Cardiac muscle cell (in vitro differentiated cells and primary cell): ENCODE measurements around the gene PNPLA7. TPM values are rescaled to one million over a fixed set of nuclear protein-coding genes. Genes with fewer than 3 reads are reported as not detected.

Experiments used
- DNase-seq, 2 donors: peaks; one replicate each; pipeline versions ENCODE4 v3.0.0 to v3.0.0-alpha.2; 2010 to 2017; ENCODE audit warnings: low read depth in 1 of 2, low spot score in 1 of 2
- H3K27ac ChIP-seq: fragments of 200-600 bp; sonication (generic); 2 replicates; pipeline ENCODE4 v1.5.1; 2016
- H3K27me3 ChIP-seq: fragments of 200-600 bp; sonication (generic); 2 replicates; pipeline ENCODE4 v1.6.0; 2016; ENCODE audit warnings: control low read depth
- H3K36me3 ChIP-seq: fragments of 200-600 bp; sonication (generic); 2 replicates; pipeline ENCODE4 v1.5.1; 2016; ENCODE audit warnings: control low read depth
- H3K4me1 ChIP-seq: fragments of 200-600 bp; sonication (generic); 2 replicates; pipeline ENCODE4 v1.8.1; 2017; ENCODE audit warnings: low read depth, mild to moderate bottlenecking, mixed run types
- H3K4me3 ChIP-seq: fragments of 200-600 bp; sonication (generic); 2 replicates; pipeline ENCODE4 v1.5.1; 2016; ENCODE audit warnings: mild to moderate bottlenecking
- H3K9me3 ChIP-seq: fragments of 200-600 bp; sonication (generic); 2 replicates; pipeline ENCODE4 v1.5.1; 2017; ENCODE audit warnings: low read depth, mild to moderate bottlenecking, control low read depth
- polyA plus RNA-seq: library from polyadenylated mRNA; unstranded; fragments of >200 nt; fragmentation: Nextera tagmentation; extraction: Ambion mirVana; gene quantifications from 2 replicates; pipeline ENCODE4 v1.2.1, GENCODE V29; 2016
- total RNA-seq: library from RNA; depleted of rRNA; stranded (reverse); fragments of >200 nt; gene quantifications from 2 replicates; pipeline ENCODE4 v1.2.3, GENCODE V29; 2016
- TF ChIP-seq, protein P1 (sequence below): IDR thresholded peaks from 2 replicates; pipeline ENCODE4 v1.5.1; 2012; ENCODE audit warnings: low read depth, mild to moderate bottlenecking, low read length

Gene PNPLA7
- total and polyA plus RNA-seq, 2 experiments from 2014 or later = 1.4 to 3.6 TPM

- Histone ChIP-seq H3K4me3 (no peak overlapping the region), H3K9me3 (no peaks in the 10 kb centered on the region), H3K27ac (no peak overlapping the region), H3K4me1 (no peaks in the 10 kb centered on the region), H3K27me3 (peaks cover 18% of the 10 kb centered on the region), H3K36me3 (no peaks in the 10 kb centered on the region)
- TF ChIP-seq, protein P1, sequence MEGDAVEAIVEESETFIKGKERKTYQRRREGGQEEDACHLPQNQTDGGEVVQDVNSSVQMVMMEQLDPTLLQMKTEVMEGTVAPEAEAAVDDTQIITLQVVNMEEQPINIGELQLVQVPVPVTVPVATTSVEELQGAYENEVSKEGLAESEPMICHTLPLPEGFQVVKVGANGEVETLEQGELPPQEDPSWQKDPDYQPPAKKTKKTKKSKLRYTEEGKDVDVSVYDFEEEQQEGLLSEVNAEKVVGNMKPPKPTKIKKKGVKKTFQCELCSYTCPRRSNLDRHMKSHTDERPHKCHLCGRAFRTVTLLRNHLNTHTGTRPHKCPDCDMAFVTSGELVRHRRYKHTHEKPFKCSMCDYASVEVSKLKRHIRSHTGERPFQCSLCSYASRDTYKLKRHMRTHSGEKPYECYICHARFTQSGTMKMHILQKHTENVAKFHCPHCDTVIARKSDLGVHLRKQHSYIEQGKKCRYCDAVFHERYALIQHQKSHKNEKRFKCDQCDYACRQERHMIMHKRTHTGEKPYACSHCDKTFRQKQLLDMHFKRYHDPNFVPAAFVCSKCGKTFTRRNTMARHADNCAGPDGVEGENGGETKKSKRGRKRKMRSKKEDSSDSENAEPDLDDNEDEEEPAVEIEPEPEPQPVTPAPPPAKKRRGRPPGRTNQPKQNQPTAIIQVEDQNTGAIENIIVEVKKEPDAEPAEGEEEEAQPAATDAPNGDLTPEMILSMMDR = no peak
- DNase-seq = no peak
Measured at GRCh38 chr9:137465000-137465719, 85.0 kb downstream of the PNPLA7 start.

DNA sequence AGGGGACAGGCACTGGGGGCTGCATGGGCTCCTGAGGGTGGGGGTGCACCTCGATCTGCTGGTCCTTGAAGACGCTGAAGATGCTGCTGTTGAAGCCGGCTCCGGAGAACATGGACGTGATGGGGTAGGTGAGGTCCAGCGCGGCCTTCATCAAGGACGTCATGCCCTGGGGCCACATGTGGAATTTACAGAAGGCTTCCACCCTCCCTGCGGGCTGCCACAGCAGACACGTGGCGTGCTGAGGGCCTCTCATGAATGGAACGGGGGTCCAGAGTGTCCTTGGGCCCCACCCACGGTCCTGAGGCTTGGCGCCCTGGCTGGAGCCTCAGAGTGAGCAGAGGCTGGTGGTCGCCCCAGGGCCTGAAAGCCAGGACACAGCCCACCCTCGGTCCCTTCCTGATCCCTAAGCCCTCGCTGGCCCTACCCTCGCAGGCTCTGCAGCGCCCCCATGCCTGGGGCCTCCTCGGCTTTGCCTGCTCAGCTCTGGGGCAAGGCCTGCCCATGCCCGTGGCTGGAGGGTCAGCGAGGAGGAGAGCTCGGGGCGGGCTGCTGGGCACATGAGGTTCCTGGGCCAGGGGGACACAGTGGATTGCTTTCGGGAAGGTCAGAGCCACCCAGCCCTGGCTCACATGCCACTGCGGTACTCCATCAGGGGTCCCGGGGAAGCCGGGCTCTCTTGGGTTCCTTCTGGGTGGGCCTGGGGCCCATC is 85.8 kb downstream of the PNPLA7 start:
- no peaks in the 10 kb centered on the region for H3K9me3 ChIP-seq
- H3K4me3 ChIP-seq = no peak overlapping the region
- no peaks in the 10 kb centered on the region for H3K4me1 ChIP-seq
- DNase-seq = no peak
- H3K27ac ChIP-seq = no peak overlapping the region
- peaks cover 18% of the 10 kb centered on the region for H3K27me3 ChIP-seq
- no peaks in the 10 kb centered on the region for H3K36me3 ChIP-seq
- TF ChIP-seq, protein P1 = no peak

DNA sequence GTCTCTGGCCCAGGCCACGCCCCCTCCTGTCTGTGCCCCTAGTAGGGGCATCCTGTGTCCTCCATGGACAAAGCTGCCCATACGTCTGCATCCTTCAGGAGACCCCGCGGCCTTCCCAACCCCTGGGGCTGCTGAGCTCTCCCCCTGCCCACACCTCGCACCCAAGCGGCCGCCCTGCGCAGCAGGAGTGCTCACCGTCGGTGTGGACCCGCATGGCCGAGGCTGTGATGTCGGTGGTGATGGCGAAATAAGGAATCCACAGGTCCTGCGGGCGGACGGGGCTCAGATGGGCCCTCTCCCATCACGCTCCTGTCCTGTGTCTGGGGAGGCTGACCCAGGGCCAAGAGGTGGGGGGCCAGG is 86.3 kb downstream of the PNPLA7 start:
- H3K27ac ChIP-seq = no peak overlapping the region
- TF ChIP-seq, protein P1 = no peak
- no peaks in the 10 kb centered on the region for H3K9me3 ChIP-seq
- no peak overlapping the region for H3K4me3 ChIP-seq
- H3K27me3 ChIP-seq = peaks cover 18% of the 10 kb centered on the region
- DNase-seq = no peak
- no peaks in the 10 kb centered on the region for H3K36me3 ChIP-seq
- H3K4me1 ChIP-seq = no peaks in the 10 kb centered on the region

- Histone ChIP-seq H3K4me3 (no peak overlapping the region), H3K36me3 (no peaks in the 10 kb centered on the region), H3K9me3 (no peaks in the 10 kb centered on the region), H3K27me3 (peaks cover 18% of the 10 kb centered on the region), H3K4me1 (peaks cover 4% of the 10 kb centered on the region), H3K27ac (no peak overlapping the region)
- TF ChIP-seq, protein P1 = no peak
- no peak for DNase-seq
Measured at GRCh38 chr9:137462986-137463930, 86.9 kb downstream of the PNPLA7 start.

DNA sequence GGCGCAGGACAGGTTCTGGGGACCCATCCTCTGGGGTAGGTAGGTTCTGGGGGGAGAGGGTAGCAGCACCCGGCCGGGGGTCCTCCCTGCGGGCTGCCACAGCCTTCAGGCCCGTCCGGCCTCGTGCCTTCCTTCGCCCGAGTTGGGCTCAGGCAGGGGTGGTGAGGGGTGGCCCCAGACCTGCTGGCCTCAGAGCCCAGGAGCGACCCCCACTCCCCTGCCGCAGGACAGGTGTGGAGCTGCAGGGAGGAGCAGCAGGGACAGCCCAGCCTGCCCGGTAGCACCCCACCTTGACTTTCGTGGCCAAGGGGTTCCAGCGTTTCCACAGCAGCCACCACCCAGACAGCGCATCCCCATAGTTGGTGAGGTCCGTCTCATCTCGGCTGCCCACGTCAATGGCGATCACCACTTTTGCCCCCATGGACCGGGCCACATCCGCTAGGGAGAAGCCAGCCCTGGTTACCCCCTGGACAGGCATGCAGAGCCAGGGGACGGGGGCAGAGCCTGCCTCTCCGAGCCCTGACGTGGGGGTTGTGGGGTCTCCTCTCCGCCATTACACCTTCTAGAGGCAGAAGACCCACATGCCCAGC is 87.7 kb downstream of the PNPLA7 start:
- H3K27ac ChIP-seq = no peak overlapping the region
- H3K9me3 ChIP-seq = no peaks in the 10 kb centered on the region
- no peaks in the 10 kb centered on the region for H3K36me3 ChIP-seq
- TF ChIP-seq, protein P1 = no peak
- H3K4me3 ChIP-seq = no peak overlapping the region
- peaks cover 18% of the 10 kb centered on the region for H3K27me3 ChIP-seq
- no peak for DNase-seq
- H3K4me1 ChIP-seq = peaks cover 6% of the 10 kb centered on the region
